MM.1S (cell line): Measurements from ENCODE around the gene RSPH3.

Experiments
- DNase-seq: peaks from one replicate; pipeline ENCODE4 v3.0.0-alpha.2; 2015
- H2AFZ ChIP-seq: fragments of 300-600 bp; sonication (generic); 2 replicates; pipeline ENCODE4 v1.6.0; 2016; ENCODE audit warnings: antibody characterized with exemption, low read length
- H3F3A ChIP-seq: fragments of 300-600 bp; sonication (generic); 2 replicates; pipeline ENCODE4 v1.6.1; 2016; ENCODE audit warnings: mild to moderate bottlenecking, antibody characterized with exemption, low read length, moderate library complexity, mixed read lengths; ENCODE audit not compliant: insufficient read depth
- H3K27ac ChIP-seq: fragments of 300-600 bp; sonication (generic); 2 replicates; pipeline ENCODE4 v1.5.1; 2016; ENCODE audit warnings: mild to moderate bottlenecking, low read length
- H3K27me3 ChIP-seq: fragments of 300-600 bp; sonication (generic); replicated peaks from 2 replicates; pipeline ENCODE4 v1.6.0; 2016; ENCODE audit warnings: low read length; ENCODE audit not compliant: insufficient read depth
- H3K36me3 ChIP-seq: fragments of 300-600 bp; sonication (generic); replicated peaks from 2 replicates; pipeline ENCODE4 v1.6.1; 2016; ENCODE audit warnings: mild to moderate bottlenecking, low read length, mixed read lengths; ENCODE audit not compliant: insufficient read depth
- H3K4me1 ChIP-seq: fragments of 300-600 bp; sonication (generic); 2 replicates; pipeline ENCODE4 v1.6.1; 2016; ENCODE audit warnings: low read length, mixed read lengths
- H3K4me2 ChIP-seq: fragments of 300-600 bp; sonication (generic); 2 replicates; pipeline ENCODE4 v1.6.0; 2016; ENCODE audit warnings: low read depth, low read length
- H3K4me3 ChIP-seq: fragments of 300-600 bp; sonication (generic); 2 replicates; pipeline ENCODE4 v1.5.1; 2016; ENCODE audit warnings: low read length, mixed read lengths
- H3K79me2 ChIP-seq: fragments of 300-600 bp; sonication (generic); 2 replicates; pipeline ENCODE4 v1.6.1; 2016; ENCODE audit warnings: mixed run types, low read length, mixed read lengths
- H3K9ac ChIP-seq: fragments of 300-600 bp; sonication (generic); 2 replicates; pipeline ENCODE4 v1.6.1; 2016; ENCODE audit warnings: low read length, mixed read lengths
- H3K9me2 ChIP-seq: fragments of 300-600 bp; sonication (generic); replicated peaks from 2 replicates; pipeline ENCODE4 v1.6.1; 2016; ENCODE audit warnings: mild to moderate bottlenecking, low read length, mixed read lengths; ENCODE audit not compliant: insufficient read depth
- H3K9me3 ChIP-seq: fragments of 300-600 bp; sonication (generic); replicated peaks from 2 replicates; pipeline ENCODE4 v1.6.1; 2016; ENCODE audit warnings: mild to moderate bottlenecking, low read length, mixed read lengths; ENCODE audit not compliant: insufficient read depth
- H4K20me1 ChIP-seq: fragments of 300-600 bp; sonication (generic); 2 replicates; pipeline ENCODE4 v1.6.1; 2016; ENCODE audit warnings: mild to moderate bottlenecking, low read length, moderate library complexity, mixed read lengths; ENCODE audit not compliant: insufficient read depth
- CTCF ChIP-seq: fragments of 300-600 bp; sonication (generic); IDR thresholded peaks from 2 replicates; pipeline ENCODE4 v1.5.1; 2016; ENCODE audit warnings: antibody characterized with exemption, low read length, mixed read lengths
- EZH2 ChIP-seq: fragments of 300-600 bp; sonication (generic); optimal IDR thresholded peaks from 2 replicates; pipeline ENCODE3; 2017; ENCODE audit warnings: low read depth, mild to moderate bottlenecking, antibody characterized with exemption, low read length, mixed read lengths
- EZH2phosphoT487 ChIP-seq: fragments of 300-600 bp; sonication (generic); IDR thresholded peaks from 2 replicates; pipeline ENCODE4 v1.6.1; 2018; ENCODE audit warnings: antibody characterized with exemption, low read length

RSPH3 gene

GRCh38 chr6:158923805-158924498 lies 76.0 kb downstream of the RSPH3 start:
- Histone ChIP-seq H3K27ac (no peak overlapping the region), H2AFZ (no peak overlapping the region)
- TF ChIP-seq CTCF (no peak), EZH2phosphoT487 (no peak), EZH2 (no peak)

More at GRCh38 chr6:158923805-158924498, 76.0 kb downstream of the RSPH3 start:
- H3K4me2 ChIP-seq: no peak overlapping the region
- DNase-seq: no peak
- H3K27me3 ChIP-seq: no peaks in the 10 kb centered on the region
- no peaks in the 10 kb centered on the region for H3K9me3 ChIP-seq
- H3K9me2 ChIP-seq: no peaks in the 10 kb centered on the region
- H3K4me3 ChIP-seq: no peak overlapping the region
- no peak overlapping the region for H3K9ac ChIP-seq
- H3K4me1 ChIP-seq: no peaks in the 10 kb centered on the region
- no peaks in the 10 kb centered on the region for H3K36me3 ChIP-seq
- H3F3A ChIP-seq: no peaks in the 10 kb centered on the region
- H4K20me1 ChIP-seq: no peaks in the 10 kb centered on the region
- no peaks in the 10 kb centered on the region for H3K79me2 ChIP-seq
